ENCODE data around the gene PRKCQ. TPM values are rescaled to one million over a fixed set of nuclear protein-coding genes. Genes with fewer than 3 reads are reported as not detected.
A peak's percentile ranks its signal among the peaks of the same experiment; 100 is the strongest.

PRKCQ gene
- total RNA-seq (10 to 100 TPM; 66.3 to 70.0 TPM), total RNA-seq (170 to 243 reads per million in 2 donors)

GRCh38 chr10:6579904-6580278 lies at the start of gene PRKCQ:
Gene PRKCQ, minus strand, starts transcription at chr10:6580276. Its CDS starts 65,141 bp downstream, at chr10:6515135.
- H3K4me3 Mint-ChIP-seq: peak within 1 kb of the TSS; percentile 97
- peaks cover 56% of the 10 kb centered on the region for H3K4me1 Mint-ChIP-seq
- H3K9me3 ChIP-seq (ENCODE audit: control insufficient read depth, low read length, poor library complexity, severe bottlenecking): no peaks in the 10 kb centered on the region
- H3K27ac Mint-ChIP-seq: peak within 1 kb of the TSS; percentile 98
- ATAC-seq (no peak), DNase-seq (no peak)
- no peaks in the 10 kb centered on the region for H3K27me3 Mint-ChIP-seq
- H3K36me3 Mint-ChIP-seq (ENCODE audit: low read depth): peaks cover 10% of the 10 kb centered on the region

GRCh38 chr10:6625428-6625827 lies 45.4 kb upstream of the PRKCQ start:
- H3K9me3 ChIP-seq (ENCODE audit: control insufficient read depth, low read length, poor library complexity, severe bottlenecking): no peaks in the 10 kb centered on the region
- Mint-ChIP-seq H3K27me3 (no peaks in the 10 kb centered on the region), H3K4me3 (no peak overlapping the region), H3K27ac (no peak overlapping the region), H3K36me3 (ENCODE audit: low read depth) (peaks cover 16% of the 10 kb centered on the region), H3K4me1 (peaks cover 9% of the 10 kb centered on the region)
- ATAC-seq (no peak), DNase-seq (no peak)

GRCh38 chr10:6624392-6624791 lies 44.3 kb upstream of the PRKCQ start:
- H3K4me1 Mint-ChIP-seq: peaks cover 9% of the 10 kb centered on the region
- H3K27me3 Mint-ChIP-seq: no peaks in the 10 kb centered on the region
- no peaks in the 10 kb centered on the region for H3K9me3 ChIP-seq (ENCODE audit: control insufficient read depth, low read length, poor library complexity, severe bottlenecking)
- H3K4me3 Mint-ChIP-seq: no peak overlapping the region
- no peak for DNase-seq
- no peak for ATAC-seq
- H3K27ac Mint-ChIP-seq: no peak overlapping the region
- H3K36me3 Mint-ChIP-seq (ENCODE audit: low read depth): peaks cover 16% of the 10 kb centered on the region

- no peaks in the 10 kb centered on the region for H3K9me3 ChIP-seq (ENCODE audit: control insufficient read depth, low read length, poor library complexity, severe bottlenecking)
- H3K27me3 Mint-ChIP-seq: no peaks in the 10 kb centered on the region
- ATAC-seq (no peak), DNase-seq (no peak)
- H3K36me3 Mint-ChIP-seq (ENCODE audit: low read depth): peaks cover 16% of the 10 kb centered on the region
- H3K4me3 Mint-ChIP-seq: no peak overlapping the region
- peaks cover 13% of the 10 kb centered on the region for H3K4me1 Mint-ChIP-seq
- no peak overlapping the region for H3K27ac Mint-ChIP-seq
Observed at GRCh38 chr10:6622921-6623320, 42.8 kb upstream of the PRKCQ start.

- no peaks in the 10 kb centered on the region for H3K27me3 Mint-ChIP-seq
- ATAC-seq (no peak), DNase-seq (no peak)
- peaks cover 13% of the 10 kb centered on the region for H3K36me3 Mint-ChIP-seq (ENCODE audit: low read depth)
- H3K27ac Mint-ChIP-seq: no peak overlapping the region
- H3K4me1 Mint-ChIP-seq: peaks cover 11% of the 10 kb centered on the region
- no peaks in the 10 kb centered on the region for H3K9me3 ChIP-seq (ENCODE audit: control insufficient read depth, low read length, poor library complexity, severe bottlenecking)
- no peak overlapping the region for H3K4me3 Mint-ChIP-seq
Observed at GRCh38 chr10:6621536-6621935, 41.5 kb upstream of the PRKCQ start.

GRCh38 chr10:6619660-6620059 lies 39.6 kb upstream of the PRKCQ start:
- Mint-ChIP-seq H3K27me3 (no peaks in the 10 kb centered on the region), H3K4me1 (peaks cover 8% of the 10 kb centered on the region), H3K27ac (no peak overlapping the region), H3K4me3 (no peak overlapping the region), H3K36me3 (ENCODE audit: low read depth) (peaks cover 6% of the 10 kb centered on the region)
- ATAC-seq (no peak), DNase-seq (no peak)
- H3K9me3 ChIP-seq (ENCODE audit: control insufficient read depth, low read length, poor library complexity, severe bottlenecking): no peaks in the 10 kb centered on the region

GRCh38 chr10:6618340-6618739 lies 38.3 kb upstream of the PRKCQ start:
- ATAC-seq (no peak), DNase-seq (no peak)
- peaks cover 6% of the 10 kb centered on the region for H3K4me1 Mint-ChIP-seq
- peaks cover 3% of the 10 kb centered on the region for H3K36me3 Mint-ChIP-seq (ENCODE audit: low read depth)
- no peak overlapping the region for H3K27ac Mint-ChIP-seq
- no peak overlapping the region for H3K4me3 Mint-ChIP-seq
- H3K27me3 Mint-ChIP-seq: no peaks in the 10 kb centered on the region
- no peaks in the 10 kb centered on the region for H3K9me3 ChIP-seq (ENCODE audit: control insufficient read depth, low read length, poor library complexity, severe bottlenecking)

- peak overlapping the region; percentile 24 for H3K27ac Mint-ChIP-seq
- peaks cover 3% of the 10 kb centered on the region for H3K36me3 Mint-ChIP-seq (ENCODE audit: low read depth)
- no peak overlapping the region for H3K4me3 Mint-ChIP-seq
- no peak for ATAC-seq
- H3K4me1 Mint-ChIP-seq: peaks cover 7% of the 10 kb centered on the region
- no peak for DNase-seq
- no peaks in the 10 kb centered on the region for H3K9me3 ChIP-seq (ENCODE audit: control insufficient read depth, low read length, poor library complexity, severe bottlenecking)
- no peaks in the 10 kb centered on the region for H3K27me3 Mint-ChIP-seq
Observed at GRCh38 chr10:6617309-6618076, 37.4 kb upstream of the PRKCQ start.

GRCh38 chr10:6615971-6616370 lies 35.9 kb upstream of the PRKCQ start:
- Mint-ChIP-seq H3K27ac (no peak overlapping the region), H3K4me1 (peaks cover 21% of the 10 kb centered on the region), H3K27me3 (no peaks in the 10 kb centered on the region), H3K36me3 (ENCODE audit: low read depth) (peaks cover 3% of the 10 kb centered on the region), H3K4me3 (no peak overlapping the region)
- no peak for DNase-seq
- no peak for ATAC-seq
- H3K9me3 ChIP-seq (ENCODE audit: control insufficient read depth, low read length, poor library complexity, severe bottlenecking): no peaks in the 10 kb centered on the region

GRCh38 chr10:6612371-6612770 lies 32.3 kb upstream of the PRKCQ start:
- peaks cover 2% of the 10 kb centered on the region for H3K36me3 Mint-ChIP-seq (ENCODE audit: low read depth)
- no peaks in the 10 kb centered on the region for H3K27me3 Mint-ChIP-seq
- peaks cover 28% of the 10 kb centered on the region for H3K4me1 Mint-ChIP-seq
- ATAC-seq (peak; percentile 79), DNase-seq (no peak)
- H3K27ac Mint-ChIP-seq: peak overlapping the region; percentile 41
- peak overlapping the region; percentile 37 for H3K4me3 Mint-ChIP-seq
- no peaks in the 10 kb centered on the region for H3K9me3 ChIP-seq (ENCODE audit: control insufficient read depth, low read length, poor library complexity, severe bottlenecking)

GRCh38 chr10:6610647-6611046 lies 30.6 kb upstream of the PRKCQ start:
- Mint-ChIP-seq H3K27me3 (no peaks in the 10 kb centered on the region), H3K27ac (peak overlapping the region; percentile 66), H3K4me1 (peaks cover 39% of the 10 kb centered on the region), H3K36me3 (ENCODE audit: low read depth) (peaks cover 2% of the 10 kb centered on the region), H3K4me3 (peak overlapping the region; percentile 22)
- ATAC-seq: no peak
- no peak for DNase-seq
- no peaks in the 10 kb centered on the region for H3K9me3 ChIP-seq (ENCODE audit: control insufficient read depth, low read length, poor library complexity, severe bottlenecking)

GRCh38 chr10:6609625-6610024 lies 29.5 kb upstream of the PRKCQ start:
- Mint-ChIP-seq H3K36me3 (ENCODE audit: low read depth) (peaks cover 5% of the 10 kb centered on the region), H3K4me1 (peaks cover 39% of the 10 kb centered on the region), H3K27ac (peak overlapping the region; percentile 66), H3K4me3 (no peak overlapping the region), H3K27me3 (no peaks in the 10 kb centered on the region)
- ATAC-seq (no peak), DNase-seq (no peak)
- H3K9me3 ChIP-seq (ENCODE audit: control insufficient read depth, low read length, poor library complexity, severe bottlenecking): no peaks in the 10 kb centered on the region

- ATAC-seq (no peak), DNase-seq (no peak)
- Mint-ChIP-seq H3K4me1 (peaks cover 41% of the 10 kb centered on the region), H3K4me3 (no peak overlapping the region), H3K36me3 (ENCODE audit: low read depth) (peaks cover 5% of the 10 kb centered on the region), H3K27ac (peak overlapping the region; percentile 79), H3K27me3 (no peaks in the 10 kb centered on the region)
- H3K9me3 ChIP-seq (ENCODE audit: control insufficient read depth, low read length, poor library complexity, severe bottlenecking): no peaks in the 10 kb centered on the region
Observed at GRCh38 chr10:6607778-6608177, 27.7 kb upstream of the PRKCQ start.

- Mint-ChIP-seq H3K4me1 (peaks cover 38% of the 10 kb centered on the region), H3K36me3 (ENCODE audit: low read depth) (peaks cover 5% of the 10 kb centered on the region), H3K27me3 (no peaks in the 10 kb centered on the region), H3K27ac (peak overlapping the region; percentile 79), H3K4me3 (no peak overlapping the region)
- DNase-seq (no peak), ATAC-seq (peak; percentile 92)
- no peaks in the 10 kb centered on the region for H3K9me3 ChIP-seq (ENCODE audit: control insufficient read depth, low read length, poor library complexity, severe bottlenecking)
Observed at GRCh38 chr10:6607182-6607581, 27.1 kb upstream of the PRKCQ start.
